HEK293 (cell line): ENCODE measurements around the gene EFCAB9.

ENCODE experiments used
- REST ChIP-seq: fragments of 450-650 bp; formaldehyde crosslinking; IDR thresholded peaks from 2 replicates; pipeline ENCODE4 v1.5.1; 2016; ENCODE audit warnings: missing biosample characterization, missing genetic modification characterization
- SETDB1 ChIP-seq: IDR thresholded peaks from one replicate; pipeline ENCODE4 v1.6.1; 2017; ENCODE audit warnings: mild to moderate bottlenecking, low read length, moderate library complexity, mixed read lengths; ENCODE audit not compliant: insufficient read length
- TCF7L2 ChIP-seq: IDR thresholded peaks from 2 replicates; pipeline ENCODE4 v1.6.1; 2011; ENCODE audit warnings: low read depth, mild to moderate bottlenecking, inconsistent platforms, low read length, moderate library complexity, borderline replicate concordance
- ZNF169 ChIP-seq: fragments of 450-650 bp; formaldehyde crosslinking; IDR thresholded peaks from 2 replicates; pipeline ENCODE4 v1.5.1; 2016; ENCODE audit warnings: missing biosample characterization, missing genetic modification characterization
- ZNF626 ChIP-seq: fragments of 450-650 bp; sonication (Bioruptor Pico); formaldehyde crosslinking; IDR thresholded peaks from 2 replicates; pipeline ENCODE4 v1.5.1; 2018; ENCODE audit warnings: missing biosample characterization, missing genetic modification characterization, inconsistent platforms

GRCh38 chr5:172207511-172207910 is 13.5 kb downstream of the EFCAB9 start:
- no peak for TF ChIP-seq ZNF626
- TF ChIP-seq TCF7L2 = no peak
- TF ChIP-seq ZNF169 (tag by site-specific recombination) = no peak
- no peak for TF ChIP-seq REST
- no peak for TF ChIP-seq SETDB1
